IMR-90 (cell line): ENCODE results near the gene PDCD2L. TPM values are rescaled to one million over a fixed set of nuclear protein-coding genes. Genes with fewer than 3 reads are reported as not detected.
"Not testable (repeated sequence)": the region's sequence is repeated elsewhere in the genome, so short reads cannot be mapped to it uniquely, and the experiment has no call there.

ENCODE experiments used
- ATAC-seq: fragments of 200-7000 bp; cut with Tn5 transposase; 2 replicates; pipeline ENCODE4 v1.9.1; 2020; ENCODE audit warnings: low read depth, mild to moderate bottlenecking, moderate library complexity
- BruUV-seq: library from RNA; stranded (reverse); fragments of 400-500 nt; replicated peaks from 2 replicates; lab custom pipeline; 2021; lab: Mats Ljungman, UMichigan
- CTCF ChIA-PET: fragments of 300-600 bp; formaldehyde crosslinking; extraction: SDS; loops from one replicate; lab custom pipeline; 2021; ENCODE audit warnings: antibody characterized with exemption; lab: Yijun Ruan, JAX
- POLR2A ChIA-PET: fragments of 300-600 bp; sonication (Branson Sonifier 250); formaldehyde crosslinking; loops from one replicate; lab custom pipeline; 2022; ENCODE audit warnings: antibody characterized with exemption; ENCODE audit not compliant: unreplicated experiment; lab: Charles Lee
- DNase-seq: peaks from one replicate; pipeline ENCODE4 v3.0.0; 2013
- H2AFZ ChIP-seq: replicated peaks from 2 replicates; pipeline ENCODE3; 2013; ENCODE audit warnings: low read length, mild to moderate bottlenecking; ENCODE audit not compliant: poor library complexity
- H2AK5ac ChIP-seq: 2 replicates; pipeline ENCODE4 v1.6.1; 2013; ENCODE audit warnings: low read depth, low read length, inconsistent platforms
- H2AK9ac ChIP-seq: replicated peaks from 2 replicates; pipeline ENCODE3; 2013; ENCODE audit warnings: mild to moderate bottlenecking, low read depth, low read length, moderate library complexity; ENCODE audit not compliant: poor library complexity
- H2BK120ac ChIP-seq: 2 replicates; pipeline ENCODE4 v1.6.1; 2013; ENCODE audit warnings: low read depth, low read length, inconsistent platforms
- H2BK15ac ChIP-seq: 3 replicates; pipeline ENCODE4 v1.6.1; 2013; ENCODE audit warnings: low read depth, low read length, inconsistent platforms
- H2BK20ac ChIP-seq: 2 replicates; pipeline ENCODE4 v1.6.1; 2013; ENCODE audit warnings: low read depth, mild to moderate bottlenecking, inconsistent platforms, low read length, moderate library complexity
- H2BK5ac ChIP-seq: 2 replicates; pipeline ENCODE4 v1.6.1; 2013; ENCODE audit warnings: mild to moderate bottlenecking, low read depth, low read length, inconsistent platforms; ENCODE audit not compliant: poor library complexity, severe bottlenecking
- H3K14ac ChIP-seq: replicated peaks from 2 replicates; pipeline ENCODE4 v1.6.1; 2013; ENCODE audit warnings: low read depth, low read length, inconsistent platforms
- H3K18ac ChIP-seq: 2 replicates; pipeline ENCODE4 v1.6.1; 2013; ENCODE audit warnings: low read depth, low read length, control low read depth
- H3K23ac ChIP-seq: 2 replicates; pipeline ENCODE4 v1.6.1; 2013; ENCODE audit warnings: low read depth, low read length, inconsistent platforms
- H3K27ac ChIP-seq: 2 replicates; pipeline ENCODE4 v1.5.1; 2013; ENCODE audit warnings: mild to moderate bottlenecking, control low read depth, low read length; ENCODE audit not compliant: insufficient read depth
- H3K27me3 ChIP-seq: 2 replicates; pipeline ENCODE4 v1.6.1; 2013; ENCODE audit warnings: low read length; ENCODE audit not compliant: control insufficient read depth, insufficient read depth
- H3K36me3 ChIP-seq: 2 replicates; pipeline ENCODE4 v1.6.1; 2013; ENCODE audit warnings: low read length, mixed read lengths; ENCODE audit not compliant: control insufficient read depth, insufficient read depth
- H3K4ac ChIP-seq: 2 replicates; pipeline ENCODE4 v1.6.1; 2013; ENCODE audit warnings: low read depth, low read length, inconsistent platforms
- H3K4me1 ChIP-seq: 2 replicates; pipeline ENCODE4 v1.6.1; 2013; ENCODE audit warnings: low read length, mixed read lengths; ENCODE audit not compliant: control insufficient read depth, insufficient read depth
- H3K4me2 ChIP-seq: 2 replicates; pipeline ENCODE4 v1.6.1; 2013; ENCODE audit warnings: low read depth, mild to moderate bottlenecking, control low read depth, low read length, moderate library complexity
- H3K4me3 ChIP-seq: 2 replicates; pipeline ENCODE4 v1.5.1; 2013; ENCODE audit warnings: low read depth, mild to moderate bottlenecking, control low read depth, low read length, moderate library complexity; ENCODE audit not compliant: insufficient read depth
- H3K56ac ChIP-seq: 2 replicates; pipeline ENCODE4 v1.6.1; 2013; ENCODE audit warnings: low read length, inconsistent platforms; ENCODE audit not compliant: insufficient read depth; ENCODE audit errors: extremely low read depth
- H3K79me1 ChIP-seq, 2 experiments: 2 replicates each; pipeline ENCODE4 v1.6.1; 2013; ENCODE audit warnings: low read length in 2 of 2, inconsistent platforms in 1 of 2, low read depth in 1 of 2
- H3K9ac ChIP-seq: 2 replicates; pipeline ENCODE4 v1.6.1; 2013; ENCODE audit warnings: low read depth, low read length, control low read depth
- H3K9me1 ChIP-seq: 2 replicates; pipeline ENCODE4 v1.6.1; 2013; ENCODE audit warnings: low read length, inconsistent platforms; ENCODE audit not compliant: insufficient read depth
- H3K9me3 ChIP-seq: 2 replicates; pipeline ENCODE4 v1.6.1; 2013; ENCODE audit warnings: low read length; ENCODE audit not compliant: control insufficient read depth, insufficient read depth
- H4K20me1 ChIP-seq: 2 replicates; pipeline ENCODE4 v1.6.1; 2013; ENCODE audit warnings: low read length, inconsistent platforms; ENCODE audit not compliant: insufficient read depth
- H4K5ac ChIP-seq: 2 replicates; pipeline ENCODE4 v1.6.1; 2013; ENCODE audit warnings: mild to moderate bottlenecking, low read depth, low read length, control low read depth
- H4K8ac ChIP-seq, 2 experiments: 2 replicates each; pipeline ENCODE4 v1.6.1; 2013; ENCODE audit warnings: low read depth in 2 of 2, low read length in 2 of 2, control low read depth in 1 of 2, inconsistent platforms in 1 of 2
- H4K91ac ChIP-seq: 2 replicates; pipeline ENCODE4 v1.6.1; 2013; ENCODE audit warnings: low read depth, low read length, inconsistent platforms; ENCODE audit not compliant: insufficient read depth
- FOS ChIP-seq: fragments of 150-350 bp; IDR thresholded peaks from 2 replicates; pipeline ENCODE4 v1.6.1; 2016; ENCODE audit warnings: low read depth, low read length
- MAFK ChIP-seq: IDR thresholded peaks from 2 replicates; pipeline ENCODE4 v1.6.1; 2012; ENCODE audit warnings: low read depth, low read length, improper control_type of control experiment
- MAZ ChIP-seq: IDR thresholded peaks from 2 replicates; pipeline ENCODE4 v1.6.1; 2012; ENCODE audit warnings: low read depth, mild to moderate bottlenecking, low read length, improper control_type of control experiment, moderate library complexity, borderline replicate concordance
- MXI1 ChIP-seq: IDR thresholded peaks from 2 replicates; pipeline ENCODE4 v1.6.1; 2012; ENCODE audit warnings: low read depth, mild to moderate bottlenecking, low read length, moderate library complexity, borderline replicate concordance
- NFE2L2 ChIP-seq: fragments of 150-350 bp; IDR thresholded peaks from 2 replicates; pipeline ENCODE4 v1.6.1; 2016; ENCODE audit warnings: low read depth, mild to moderate bottlenecking, low read length
- SMC3 ChIP-seq: fragments of 150-350 bp; IDR thresholded peaks from 2 replicates; pipeline ENCODE4 v1.6.1; 2016; ENCODE audit warnings: low read depth, mild to moderate bottlenecking, antibody characterized with exemption, low read length, moderate library complexity
- whole genome bisulfite sequencing, 2 experiments: methylation state at CpG; one replicate each; pipeline versions ENCODE4 v1.1.5 to v1.1.7; 2013; ENCODE audit warnings: missing lambda C conversion rate in 2 of 2; ENCODE audit not compliant: insufficient read length in 1 of 2; ENCODE audit errors: extremely low coverage in 2 of 2; 5-methylcytosine and 5-hydroxymethylcytosine counted together
- dilution Hi-C: fragments of 300-500 bp; cut with HindIII; formaldehyde crosslinking; loops from one replicate; pipeline ENCODE4 v1.14.3; 2018; ENCODE audit warnings: low sequenced_read_pairs; ENCODE audit not compliant: unreplicated experiment
- in situ Hi-C: fragments of 300-500 bp; cut with MboI; formaldehyde crosslinking; loops from 3 replicates; pipeline ENCODE4 v1.14.3; 2019; ENCODE audit warnings: low sequenced_read_pairs, inconsistent platforms, mixed read lengths
- intact Hi-C: fragments of 100-400 bp; cut with micrococcal nuclease; formaldehyde crosslinking; loops from 2 replicates; pipeline ENCODE4 v1.10.0; 2022
- polyA plus RNA-seq, 3 experiments: library from polyadenylated mRNA; depleted of rRNA; stranded (reverse); fragments of >200 nt; gene quantifications; 2 replicates each; pipeline ENCODE4 v1.2.3, GENCODE V29; 2012; ENCODE audit warnings: low replicate concordance in 1 of 3
- total RNA-seq: library from RNA; depleted of rRNA; stranded (reverse); fragments of >200 nt; gene quantifications from 2 replicates; pipeline ENCODE4 v1.2.3, GENCODE V29; 2012

PDCD2L gene
- total and polyA plus RNA-seq, 2 of the 4 experiments (the other 2 are of a cell fraction), result 10.6 to 13.0 TPM

DNA sequence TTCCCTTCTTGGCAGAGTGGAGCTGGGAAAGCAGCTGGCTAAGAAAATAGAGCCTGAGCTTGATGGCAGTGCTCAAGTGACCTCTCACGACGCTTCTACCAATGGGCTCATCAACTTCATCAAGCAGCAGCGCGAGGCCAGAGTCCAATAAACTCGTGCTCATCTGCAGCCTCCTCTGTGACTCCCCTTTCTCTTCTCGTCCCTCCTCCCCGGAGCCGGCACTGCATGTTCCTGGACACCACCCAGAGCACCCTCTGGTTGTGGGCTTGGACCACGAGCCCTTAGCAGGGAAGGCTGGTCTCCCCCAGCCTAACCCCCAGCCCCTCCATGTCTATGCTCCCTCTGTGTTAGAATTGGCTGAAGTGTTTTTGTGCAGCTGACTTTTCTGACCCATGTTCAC, 4.3 kb upstream of the PDCD2L start:
- no peak for ATAC-seq
- Histone ChIP-seq H3K18ac (no peak overlapping the region), H3K9ac (no peak overlapping the region), H3K14ac (no peak overlapping the region), H3K23ac (no peak overlapping the region), H3K36me3 (peaks cover 51% of the 10 kb centered on the region), H2AFZ (no peak overlapping the region), H4K91ac (no peak overlapping the region), H3K9me1 (peaks cover 3% of the 10 kb centered on the region; the same call in 1 of the 2 replicates), H2BK15ac (no peak overlapping the region), H2AK5ac (no peak overlapping the region), H3K4ac (no peak overlapping the region), H4K5ac (no peak overlapping the region), H2AK9ac (no peak overlapping the region), H4K8ac (no peak overlapping the region), H3K9me3 (no peaks in the 10 kb centered on the region), H3K4me3 (no peak overlapping the region), H2BK5ac (no peak overlapping the region), H3K56ac (no peak overlapping the region), H4K20me1 (0 out of 2 replicates have a peak, but pooled peaks cover 6% of the 10 kb centered on the region), H3K4me1 (peaks cover 2% of the 10 kb centered on the region; the same call in 1 of the 2 replicates), H3K27ac (no peak overlapping the region), H3K79me1 (peaks cover 3 to 7% of the 10 kb centered on the region in 2 experiments; a peak in 2 of 4 replicates), H2BK20ac (no peak overlapping the region), H3K27me3 (no peaks in the 10 kb centered on the region), H2BK120ac (no peak overlapping the region), H3K4me2 (no peak overlapping the region)
- intact Hi-C loops (loop anchor here (5.0 kb wide), 1 partner anchor 33 kb away; the partner anchor contains the start of gene GPI), in situ Hi-C loops (no loop called here), dilution Hi-C loops (no loop called here)
- TF ChIP-seq FOS, result no peak
- TF ChIP-seq MXI1, result no peak
- no peak for TF ChIP-seq SMC3
- TF ChIP-seq MAZ, result no peak
- TF ChIP-seq NFE2L2, result no peak
- no peak for TF ChIP-seq MAFK
- TSS peak; percentile 82 for BruUV-seq
- no CpG with 5 or more reads among the region's 9 CpGs for WGBS, 2 experiments
- CTCF ChIA-PET, result no interaction called here
- DNase-seq, result no peak
- POLR2A ChIA-PET, result no interaction called here

DNA sequence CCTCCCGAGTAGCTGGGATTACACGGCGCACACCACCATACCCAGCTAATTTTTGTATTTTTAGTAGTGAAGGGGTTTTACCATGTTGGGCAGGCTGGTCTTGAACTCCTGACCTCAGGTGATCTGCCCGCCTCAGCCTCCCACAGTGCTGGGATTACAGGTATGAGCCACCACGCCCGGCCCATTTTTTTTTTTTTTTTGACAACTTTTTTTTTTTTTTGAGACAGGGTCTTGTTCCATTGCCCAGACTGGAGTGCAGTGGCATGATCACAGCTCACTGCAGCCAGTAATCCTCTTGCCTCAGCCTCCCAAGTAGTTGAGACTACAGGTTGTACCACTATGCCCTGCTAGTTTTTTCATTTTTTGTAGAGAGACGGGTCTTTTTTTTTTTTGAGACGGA, 3.4 kb upstream of the PDCD2L start:
- H3K4me3 ChIP-seq, H3K18ac ChIP-seq, H4K91ac ChIP-seq, H3K27ac ChIP-seq, H3K23ac ChIP-seq, H2BK15ac ChIP-seq, H3K4me2 ChIP-seq, BruUV-seq, H3K56ac ChIP-seq, H2AFZ ChIP-seq, H3K9me3 ChIP-seq, H3K4ac ChIP-seq, ATAC-seq, dilution Hi-C loops, H2AK5ac ChIP-seq, H2AK9ac ChIP-seq, in situ Hi-C loops, H4K8ac ChIP-seq, H3K9me1 ChIP-seq, H3K9ac ChIP-seq, DNase-seq, CTCF ChIA-PET, H3K4me1 ChIP-seq, H2BK5ac ChIP-seq, H2BK120ac ChIP-seq, POLR2A ChIA-PET, H4K20me1 ChIP-seq, H2BK20ac ChIP-seq, H4K5ac ChIP-seq, H3K27me3 ChIP-seq, H3K14ac ChIP-seq: not testable (repeated sequence)
- intact Hi-C loops, result loop anchor here (5.0 kb wide), 1 partner anchor 34 kb away; the partner anchor contains the start of gene GPI
- Histone ChIP-seq H3K36me3 (peaks cover 43% of the 10 kb centered on the region), H3K79me1 (peaks cover 3 to 12% of the 10 kb centered on the region in 2 experiments; a peak in 2 of 4 replicates)
- 92% methylated on average over 4 of the region's 8 CpGs; no CpG with 5 or more reads in 1 of the 2 experiments for WGBS, 2 experiments
